Measurements from ENCODE around the gene MBOAT2.

Gene MBOAT2

GRCh38 chr2:8938384-8938783 lies 65.1 kb downstream of the MBOAT2 start:
- no peaks in the 10 kb centered on the region for H3K27me3 ChIP-seq (ENCODE audit: insufficient read depth, poor library complexity, severe bottlenecking)
- no peak overlapping the region for H3K4me3 ChIP-seq (replicated peaks; ENCODE audit: insufficient read depth, low read length)
- no peak for TF ChIP-seq SPI1 (IDR thresholded peaks at IDR 0.05; ENCODE audit: borderline replicate concordance, low read depth)
- TF ChIP-seq, protein P1, sequence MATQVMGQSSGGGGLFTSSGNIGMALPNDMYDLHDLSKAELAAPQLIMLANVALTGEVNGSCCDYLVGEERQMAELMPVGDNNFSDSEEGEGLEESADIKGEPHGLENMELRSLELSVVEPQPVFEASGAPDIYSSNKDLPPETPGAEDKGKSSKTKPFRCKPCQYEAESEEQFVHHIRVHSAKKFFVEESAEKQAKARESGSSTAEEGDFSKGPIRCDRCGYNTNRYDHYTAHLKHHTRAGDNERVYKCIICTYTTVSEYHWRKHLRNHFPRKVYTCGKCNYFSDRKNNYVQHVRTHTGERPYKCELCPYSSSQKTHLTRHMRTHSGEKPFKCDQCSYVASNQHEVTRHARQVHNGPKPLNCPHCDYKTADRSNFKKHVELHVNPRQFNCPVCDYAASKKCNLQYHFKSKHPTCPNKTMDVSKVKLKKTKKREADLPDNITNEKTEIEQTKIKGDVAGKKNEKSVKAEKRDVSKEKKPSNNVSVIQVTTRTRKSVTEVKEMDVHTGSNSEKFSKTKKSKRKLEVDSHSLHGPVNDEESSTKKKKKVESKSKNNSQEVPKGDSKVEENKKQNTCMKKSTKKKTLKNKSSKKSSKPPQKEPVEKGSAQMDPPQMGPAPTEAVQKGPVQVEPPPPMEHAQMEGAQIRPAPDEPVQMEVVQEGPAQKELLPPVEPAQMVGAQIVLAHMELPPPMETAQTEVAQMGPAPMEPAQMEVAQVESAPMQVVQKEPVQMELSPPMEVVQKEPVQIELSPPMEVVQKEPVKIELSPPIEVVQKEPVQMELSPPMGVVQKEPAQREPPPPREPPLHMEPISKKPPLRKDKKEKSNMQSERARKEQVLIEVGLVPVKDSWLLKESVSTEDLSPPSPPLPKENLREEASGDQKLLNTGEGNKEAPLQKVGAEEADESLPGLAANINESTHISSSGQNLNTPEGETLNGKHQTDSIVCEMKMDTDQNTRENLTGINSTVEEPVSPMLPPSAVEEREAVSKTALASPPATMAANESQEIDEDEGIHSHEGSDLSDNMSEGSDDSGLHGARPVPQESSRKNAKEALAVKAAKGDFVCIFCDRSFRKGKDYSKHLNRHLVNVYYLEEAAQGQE (IDR thresholded peaks at IDR 0.05; ENCODE audit: insufficient replicate concordance, low read depth): no peak
- TF ChIP-seq, protein P2, sequence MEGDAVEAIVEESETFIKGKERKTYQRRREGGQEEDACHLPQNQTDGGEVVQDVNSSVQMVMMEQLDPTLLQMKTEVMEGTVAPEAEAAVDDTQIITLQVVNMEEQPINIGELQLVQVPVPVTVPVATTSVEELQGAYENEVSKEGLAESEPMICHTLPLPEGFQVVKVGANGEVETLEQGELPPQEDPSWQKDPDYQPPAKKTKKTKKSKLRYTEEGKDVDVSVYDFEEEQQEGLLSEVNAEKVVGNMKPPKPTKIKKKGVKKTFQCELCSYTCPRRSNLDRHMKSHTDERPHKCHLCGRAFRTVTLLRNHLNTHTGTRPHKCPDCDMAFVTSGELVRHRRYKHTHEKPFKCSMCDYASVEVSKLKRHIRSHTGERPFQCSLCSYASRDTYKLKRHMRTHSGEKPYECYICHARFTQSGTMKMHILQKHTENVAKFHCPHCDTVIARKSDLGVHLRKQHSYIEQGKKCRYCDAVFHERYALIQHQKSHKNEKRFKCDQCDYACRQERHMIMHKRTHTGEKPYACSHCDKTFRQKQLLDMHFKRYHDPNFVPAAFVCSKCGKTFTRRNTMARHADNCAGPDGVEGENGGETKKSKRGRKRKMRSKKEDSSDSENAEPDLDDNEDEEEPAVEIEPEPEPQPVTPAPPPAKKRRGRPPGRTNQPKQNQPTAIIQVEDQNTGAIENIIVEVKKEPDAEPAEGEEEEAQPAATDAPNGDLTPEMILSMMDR (IDR thresholded peaks at IDR 0.05; ENCODE audit: insufficient read depth, low read length): no peak
- H3K27ac ChIP-seq (replicated peaks): no peak overlapping the region
- DNase-seq (ENCODE audit: low read depth in 1 of 2, low spot score in 1 of 2): no peak

DNA sequence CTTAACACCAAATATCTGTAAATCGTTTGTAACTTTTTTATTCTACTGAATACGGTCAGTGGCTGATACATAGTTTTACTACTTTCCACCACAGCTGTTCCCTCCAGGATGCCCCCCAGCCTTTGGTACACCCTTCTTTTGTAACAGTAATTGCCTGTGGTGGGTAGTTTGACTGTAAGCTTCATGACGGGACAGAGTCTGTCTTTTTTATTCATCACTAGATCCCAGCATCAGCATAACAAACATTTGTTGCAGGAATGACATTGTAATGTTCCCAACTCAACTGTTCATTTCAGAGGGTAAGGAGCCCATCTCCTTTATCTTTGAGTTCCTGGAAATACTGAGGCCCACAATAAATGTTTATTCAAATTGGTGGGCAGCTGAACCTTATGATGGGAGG lies 67.5 kb downstream of the MBOAT2 start:
- H3K27me3 ChIP-seq (ENCODE audit: insufficient read depth, poor library complexity, severe bottlenecking): no peaks in the 10 kb centered on the region
- no peak overlapping the region for H3K27ac ChIP-seq (replicated peaks)
- H3K4me3 ChIP-seq (replicated peaks; ENCODE audit: insufficient read depth, low read length): no peak overlapping the region
- TF ChIP-seq, protein P1 (IDR thresholded peaks at IDR 0.05; ENCODE audit: insufficient replicate concordance, low read depth): no peak
- no peak for TF ChIP-seq POLR2AphosphoS5 (IDR thresholded peaks at IDR 0.05; ENCODE audit: low read depth)
- TF ChIP-seq GABPA (IDR thresholded peaks at IDR 0.05; ENCODE audit: low read depth): no peak
- TF ChIP-seq SPI1 (IDR thresholded peaks at IDR 0.05; ENCODE audit: borderline replicate concordance, low read depth): no peak
- TF ChIP-seq, protein P2 (IDR thresholded peaks at IDR 0.05; ENCODE audit: insufficient read depth, low read length): no peak
- DNase-seq (ENCODE audit: low read depth in 1 of 2, low spot score in 1 of 2): no peak

DNA sequence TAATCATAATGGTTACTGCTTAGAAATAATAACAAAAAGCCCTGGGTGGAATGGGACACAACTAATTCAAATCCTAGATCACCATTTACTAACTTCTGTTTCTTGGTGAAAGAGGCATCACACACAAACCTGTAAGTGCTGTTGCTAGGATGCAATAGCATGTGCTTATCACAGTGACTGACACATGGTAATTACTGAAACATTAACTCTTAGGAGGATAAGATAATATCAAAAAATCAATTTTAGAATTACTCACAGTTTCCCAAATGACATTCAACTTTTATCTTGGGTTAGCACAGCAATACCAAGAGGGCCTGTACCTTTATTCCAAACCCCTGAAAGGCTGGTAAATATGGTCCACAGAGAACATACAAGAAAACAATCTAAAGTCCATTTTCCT lies 69.1 kb downstream of the MBOAT2 start:
- Histone ChIP-seq H3K27ac (replicated peaks) (no peak overlapping the region), H3K27me3 (ENCODE audit: insufficient read depth, poor library complexity, severe bottlenecking) (no peaks in the 10 kb centered on the region), H3K4me3 (replicated peaks; ENCODE audit: insufficient read depth, low read length) (no peak overlapping the region)
- DNase-seq (ENCODE audit: low read depth in 1 of 2, low spot score in 1 of 2): no peak
- TF ChIP-seq, protein P1 (IDR thresholded peaks at IDR 0.05; ENCODE audit: insufficient replicate concordance, low read depth): no peak
- TF ChIP-seq SPI1 (IDR thresholded peaks at IDR 0.05; ENCODE audit: borderline replicate concordance, low read depth) (no peak), POLR2AphosphoS5 (IDR thresholded peaks at IDR 0.05; ENCODE audit: low read depth) (no peak), GABPA (IDR thresholded peaks at IDR 0.05; ENCODE audit: low read depth) (no peak)
- TF ChIP-seq, protein P2 (IDR thresholded peaks at IDR 0.05; ENCODE audit: insufficient read depth, low read length): no peak

Data from HL-60 (cell line).